K562 (cell line): Measurements from ENCODE around the gene WFIKKN2.

Source experiments
- CBX1 ChIP-seq: sonication (generic); IDR thresholded peaks from 2 replicates; pipeline ENCODE4 v1.6.1; 2016; ENCODE audit warnings: antibody characterized with exemption, low read depth, mild to moderate bottlenecking
- ZNF398 ChIP-seq: fragments of 250-450 bp; sonication (Bioruptor Pico); IDR thresholded peaks from 2 replicates; pipeline ENCODE4 v1.8.0; 2021; ENCODE audit warnings: moderate library complexity, mild to moderate bottlenecking, inconsistent platforms

GRCh38 chr17:50881182-50881581, 45.8 kb downstream of the WFIKKN2 start:
- TF ChIP-seq CBX1, result no peak
- no peak for TF ChIP-seq ZNF398 (CRISPR knock-in tag)
